Motor neuron (in vitro differentiated cells): ENCODE results near the gene EMILIN2. TPM values are rescaled to one million over a fixed set of nuclear protein-coding genes. Genes with fewer than 3 reads are reported as not detected.

Source experiments
- total RNA-seq, 8 experiments: library from RNA; unstranded; fragments of 300-600 nt; gene quantifications; 2 replicates each; pipeline versions ENCODE4 v1.2.3 to v1.2.4, GENCODE V29; 2022

Gene EMILIN2
- total RNA-seq, 8 experiments from 2014 or later: 0.33 to 22.2 (median 1.4) TPM

Other genes with a start within 250 kb of the EMILIN2 start
- gene SMCHD1, start 191.3 kb upstream of the EMILIN2 start, total RNA-seq: 100 to 1,000 TPM in 1 of 8 experiments, 10 to 100 TPM in 7; 44.4 to 238 (median 61.6) TPM
- gene LPIN2, start 166.1 kb downstream of the EMILIN2 start, total RNA-seq: 10 to 100 TPM in 7 of 8 experiments, 1 to 10 TPM in 1; 9.6 to 33.4 (median 13.0) TPM